Measurements from ENCODE around the gene PRPF19. TPM values are rescaled to one million over a fixed set of nuclear protein-coding genes. Genes with fewer than 3 reads are reported as not detected.

Gene PRPF19
- total RNA-seq, 1 donor from 2014 or later, result 30.2 TPM

Other genes starting within 250 kb of the PRPF19 start
- not detected for gene MS4A8, start 207.0 kb downstream of the PRPF19 start, total RNA-seq
- gene MS4A18, start 181.9 kb downstream of the PRPF19 start, total RNA-seq, result not detected
- gene MS4A15, start 149.7 kb downstream of the PRPF19 start, total RNA-seq, result not detected
- not detected for gene MS4A10, start 121.3 kb downstream of the PRPF19 start, total RNA-seq
- 3.9 TPM for gene CCDC86, start 64.5 kb downstream of the PRPF19 start, total RNA-seq
- gene PTGDR2, start 50.6 kb downstream of the PRPF19 start, total RNA-seq, result 2.0 TPM
- gene ZP1, start 39.0 kb downstream of the PRPF19 start, total RNA-seq, result not detected
- gene TMEM109, start 7.6 kb upstream of the PRPF19 start, total RNA-seq, result 9.1 TPM
- gene TMEM132A, start 17.9 kb upstream of the PRPF19 start, total RNA-seq, result 105 TPM
- gene SLC15A3, start 45.6 kb upstream of the PRPF19 start, total RNA-seq, result 2.0 TPM
- gene CD6, start 65.1 kb upstream of the PRPF19 start, total RNA-seq, result 0.74 TPM
- not detected for gene CD5, start 195.9 kb upstream of the PRPF19 start, total RNA-seq

Measured in temporal lobe (tissue), 1 donor.